ENCODE measurements around the gene UBTF. TPM values are rescaled to one million over a fixed set of nuclear protein-coding genes. Genes with fewer than 3 reads are reported as not detected.

The UBTF gene
- total RNA-seq, 2 donors from 2014 or later: 109 to 201 TPM

- H3K27ac Mint-ChIP-seq: no peak overlapping the region
Observed at GRCh38 chr17:44204441-44204882, 15.0 kb downstream of the UBTF start.

GRCh38 chr17:44203731-44204440 lies 15.6 kb downstream of the UBTF start:
- DNase-seq (ENCODE audit: low spot score) (no peak), ATAC-seq (no peak)
- no peaks in the 10 kb centered on the region for H3K9me3 Mint-ChIP-seq
- H3K27me3 Mint-ChIP-seq: no peaks in the 10 kb centered on the region
- no peak overlapping the region for H3K4me3 Mint-ChIP-seq
- H3K36me3 Mint-ChIP-seq: peaks cover 7% of the 10 kb centered on the region
- H3K27ac Mint-ChIP-seq: peak overlapping the region; percentile 90 to 96
- H3K4me1 Mint-ChIP-seq (ENCODE audit: low read depth in 2 of 2): peaks cover 37 to 41% of the 10 kb centered on the region in 2 donors

More at GRCh38 chr17:44204441-44204882, 15.0 kb downstream of the UBTF start:
- no peak for DNase-seq (ENCODE audit: low spot score)
- ATAC-seq: no peak
- no peak overlapping the region for H3K4me3 Mint-ChIP-seq
- H3K9me3 Mint-ChIP-seq: no peaks in the 10 kb centered on the region
- peaks cover 38 to 44% of the 10 kb centered on the region in 2 donors for H3K4me1 Mint-ChIP-seq (ENCODE audit: low read depth in 2 of 2)
- peaks cover 7% of the 10 kb centered on the region for H3K36me3 Mint-ChIP-seq
- no peaks in the 10 kb centered on the region for H3K27me3 Mint-ChIP-seq

- no peak for ATAC-seq
- Mint-ChIP-seq H3K4me1 (ENCODE audit: low read depth in 2 of 2) (peaks cover 36 to 41% of the 10 kb centered on the region in 2 donors), H3K36me3 (no peaks in the 10 kb centered on the region), H3K9me3 (no peaks in the 10 kb centered on the region), H3K27me3 (no peaks in the 10 kb centered on the region), H3K27ac (peak overlapping the region; percentile 90 to 96), H3K4me3 (peak overlapping the region; percentile 51)
- no peak for DNase-seq (ENCODE audit: low spot score)
Observed at GRCh38 chr17:44202756-44203155, 16.7 kb downstream of the UBTF start.

- H3K4me1 Mint-ChIP-seq (ENCODE audit: low read depth in 2 of 2): peaks cover 41 to 44% of the 10 kb centered on the region in 2 donors
- DNase-seq (ENCODE audit: low spot score) (no peak), ATAC-seq (no peak)
- peak overlapping the region; percentile 90 to 96 for H3K27ac Mint-ChIP-seq
- no peaks in the 10 kb centered on the region for H3K36me3 Mint-ChIP-seq
- no peaks in the 10 kb centered on the region for H3K9me3 Mint-ChIP-seq
- no peaks in the 10 kb centered on the region for H3K27me3 Mint-ChIP-seq
- H3K4me3 Mint-ChIP-seq: peak overlapping the region; percentile 95
Observed at GRCh38 chr17:44200478-44201155, 18.9 kb downstream of the UBTF start.

- H3K27ac Mint-ChIP-seq: peak within 1 kb of the TSS; percentile 90 to 96
- ATAC-seq: peak; percentile 92 to 94
- no peaks in the 10 kb centered on the region for H3K9me3 Mint-ChIP-seq
- DNase-seq (ENCODE audit: low spot score): peak; percentile 99
- peaks cover 41 to 47% of the 10 kb centered on the region in 2 donors for H3K4me1 Mint-ChIP-seq (ENCODE audit: low read depth in 2 of 2)
- H3K4me3 Mint-ChIP-seq: peak within 1 kb of the TSS; percentile 95
- H3K36me3 Mint-ChIP-seq: no peaks in the 10 kb centered on the region
- H3K27me3 Mint-ChIP-seq: no peaks in the 10 kb centered on the region
Observed at GRCh38 chr17:44199553-44200477, 19.7 kb downstream of the UBTF start, which contains the start of gene ATXN7L3. Gene ATXN7L3 (minus strand): TSS chr17:44199884. CDS start chr17:44198070, 1,814 bp downstream.

- Mint-ChIP-seq H3K27ac (peak overlapping the region; percentile 79 to 80), H3K9me3 (no peaks in the 10 kb centered on the region), H3K4me1 (ENCODE audit: low read depth in 2 of 2) (peaks cover 35 to 42% of the 10 kb centered on the region in 2 donors), H3K4me3 (peak overlapping the region; percentile 76), H3K36me3 (no peaks in the 10 kb centered on the region), H3K27me3 (no peaks in the 10 kb centered on the region)
- DNase-seq (ENCODE audit: low spot score): peak; percentile 72
- peak; percentile 44 to 58 for ATAC-seq
Observed at GRCh38 chr17:44198721-44199552, 20.5 kb downstream of the UBTF start.

GRCh38 chr17:44197980-44198720 lies 21.3 kb downstream of the UBTF start:
- Mint-ChIP-seq H3K27me3 (no peaks in the 10 kb centered on the region), H3K4me3 (peak overlapping the region; percentile 76), H3K9me3 (no peaks in the 10 kb centered on the region), H3K27ac (peak overlapping the region; percentile 79 to 80), H3K4me1 (ENCODE audit: low read depth in 2 of 2) (peaks cover 27 to 34% of the 10 kb centered on the region in 2 donors), H3K36me3 (no peaks in the 10 kb centered on the region)
- DNase-seq (ENCODE audit: low spot score) (no peak), ATAC-seq (no peak)

- Mint-ChIP-seq H3K27ac (peak overlapping the region; percentile 79 to 80), H3K4me3 (no peak overlapping the region), H3K36me3 (no peaks in the 10 kb centered on the region), H3K4me1 (ENCODE audit: low read depth in 2 of 2) (peaks cover 19 to 27% of the 10 kb centered on the region in 2 donors), H3K27me3 (no peaks in the 10 kb centered on the region), H3K9me3 (no peaks in the 10 kb centered on the region)
- ATAC-seq (no peak), DNase-seq (ENCODE audit: low spot score) (no peak)
Observed at GRCh38 chr17:44197107-44197506, 22.4 kb downstream of the UBTF start.

- Mint-ChIP-seq H3K27ac (no peak overlapping the region), H3K27me3 (no peaks in the 10 kb centered on the region), H3K36me3 (peaks cover 4% of the 10 kb centered on the region)
Observed at GRCh38 chr17:44193326-44194084, 26.0 kb downstream of the UBTF start.

GRCh38 chr17:44192750-44193149 lies 26.7 kb downstream of the UBTF start:
- no peak for DNase-seq (ENCODE audit: low spot score)
- peaks cover 4% of the 10 kb centered on the region for H3K36me3 Mint-ChIP-seq
- H3K9me3 Mint-ChIP-seq: no peaks in the 10 kb centered on the region
- no peak overlapping the region for H3K27ac Mint-ChIP-seq
- H3K4me1 Mint-ChIP-seq (ENCODE audit: low read depth in 2 of 2): peaks cover 9 to 19% of the 10 kb centered on the region in 2 donors
- ATAC-seq: no peak
- H3K27me3 Mint-ChIP-seq: no peaks in the 10 kb centered on the region
- no peak overlapping the region for H3K4me3 Mint-ChIP-seq

More at GRCh38 chr17:44193326-44194084, 26.0 kb downstream of the UBTF start:
- no peak overlapping the region for H3K4me3 Mint-ChIP-seq
- peaks cover 10 to 18% of the 10 kb centered on the region in 2 donors for H3K4me1 Mint-ChIP-seq (ENCODE audit: low read depth in 2 of 2)
- DNase-seq (ENCODE audit: low spot score) (no peak), ATAC-seq (no peak)
- no peaks in the 10 kb centered on the region for H3K9me3 Mint-ChIP-seq

- peaks cover 4% of the 10 kb centered on the region for H3K36me3 Mint-ChIP-seq
- H3K4me3 Mint-ChIP-seq: no peak overlapping the region
- no peak overlapping the region for H3K27ac Mint-ChIP-seq
Observed at GRCh38 chr17:44191941-44192496, 27.5 kb downstream of the UBTF start.

More at GRCh38 chr17:44191941-44192496, 27.5 kb downstream of the UBTF start:
- Mint-ChIP-seq H3K4me1 (ENCODE audit: low read depth in 2 of 2) (peaks cover 10 to 19% of the 10 kb centered on the region in 2 donors), H3K9me3 (no peaks in the 10 kb centered on the region), H3K27me3 (no peaks in the 10 kb centered on the region)
- ATAC-seq (no peak), DNase-seq (ENCODE audit: low spot score) (no peak)

All from natural killer cell treated with Interleukin-12 subunit alpha and Interleukin-12 subunit beta and Interleukin-15 and Interleukin-18, amount 100 ng/mL, for 72 hours (primary cell).